Neural cell (in vitro differentiated cells): ENCODE measurements around the gene LSM12.

Source experiments
- EP300 ChIP-seq: fragments of 450-650 bp; conservative IDR thresholded peaks from 2 replicates; pipeline ENCODE4 v1.6.1; 2014; ENCODE audit warnings: antibody characterized with exemption, mild to moderate bottlenecking, moderate library complexity; ENCODE audit not compliant: poor library complexity, severe bottlenecking
- POLR2AphosphoS5 ChIP-seq: IDR thresholded peaks from 2 replicates; pipeline ENCODE4 v1.6.1; 2012
- TF ChIP-seq, protein P1 (sequence below): fragments of 450-650 bp; IDR thresholded peaks from 2 replicates; pipeline ENCODE4 v1.5.1; 2014; ENCODE audit warnings: antibody characterized with exemption, mild to moderate bottlenecking, moderate library complexity; ENCODE audit not compliant: poor library complexity, severe bottlenecking

DNA sequence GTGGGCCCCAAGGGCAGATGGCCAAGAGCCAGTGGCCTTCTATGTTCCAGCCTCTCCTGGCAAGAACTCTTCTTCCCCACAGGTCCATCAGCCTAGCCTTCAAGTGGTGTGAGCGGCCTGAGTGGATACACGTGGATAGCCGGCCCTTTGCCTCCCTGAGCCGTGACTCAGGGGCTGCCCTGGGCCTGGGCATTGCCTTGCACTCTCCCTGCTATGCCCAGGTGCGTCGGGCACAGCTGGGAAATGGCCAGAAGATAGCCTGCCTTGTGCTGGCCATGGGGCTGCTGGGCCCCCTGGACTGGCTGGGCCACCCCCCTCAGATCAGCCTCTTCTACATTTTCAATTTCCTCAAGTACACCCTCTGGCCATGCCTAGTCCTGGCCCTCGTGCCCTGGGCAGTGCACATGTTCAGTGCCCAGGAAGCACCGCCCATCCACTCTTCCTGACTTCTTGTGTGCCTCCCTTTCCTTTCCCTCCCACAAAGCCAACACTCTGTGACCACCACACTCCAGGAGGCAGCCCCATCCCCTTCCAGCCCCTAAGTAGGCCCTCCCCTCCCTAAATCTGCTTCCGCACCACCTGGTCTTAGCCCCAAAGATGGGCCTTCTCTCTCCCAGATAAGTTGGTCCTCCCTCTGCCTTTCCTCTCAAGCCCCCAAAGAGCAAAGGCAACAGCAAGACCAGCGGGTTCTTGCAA is 9.3 kb upstream of the LSM12 start:
- TF ChIP-seq POLR2AphosphoS5 = no peak
- TF ChIP-seq, protein P1, sequence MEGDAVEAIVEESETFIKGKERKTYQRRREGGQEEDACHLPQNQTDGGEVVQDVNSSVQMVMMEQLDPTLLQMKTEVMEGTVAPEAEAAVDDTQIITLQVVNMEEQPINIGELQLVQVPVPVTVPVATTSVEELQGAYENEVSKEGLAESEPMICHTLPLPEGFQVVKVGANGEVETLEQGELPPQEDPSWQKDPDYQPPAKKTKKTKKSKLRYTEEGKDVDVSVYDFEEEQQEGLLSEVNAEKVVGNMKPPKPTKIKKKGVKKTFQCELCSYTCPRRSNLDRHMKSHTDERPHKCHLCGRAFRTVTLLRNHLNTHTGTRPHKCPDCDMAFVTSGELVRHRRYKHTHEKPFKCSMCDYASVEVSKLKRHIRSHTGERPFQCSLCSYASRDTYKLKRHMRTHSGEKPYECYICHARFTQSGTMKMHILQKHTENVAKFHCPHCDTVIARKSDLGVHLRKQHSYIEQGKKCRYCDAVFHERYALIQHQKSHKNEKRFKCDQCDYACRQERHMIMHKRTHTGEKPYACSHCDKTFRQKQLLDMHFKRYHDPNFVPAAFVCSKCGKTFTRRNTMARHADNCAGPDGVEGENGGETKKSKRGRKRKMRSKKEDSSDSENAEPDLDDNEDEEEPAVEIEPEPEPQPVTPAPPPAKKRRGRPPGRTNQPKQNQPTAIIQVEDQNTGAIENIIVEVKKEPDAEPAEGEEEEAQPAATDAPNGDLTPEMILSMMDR = no peak
- TF ChIP-seq EP300 = no peak
